ENCODE measurements around the gene NTN3. TPM values are rescaled to one million over a fixed set of nuclear protein-coding genes. Genes with fewer than 3 reads are reported as not detected.
A peak's percentile ranks its signal among the peaks of the same experiment; 100 is the strongest.

NTN3 gene
- total and polyA plus RNA-seq, 2 experiments from 2014 or later = 1.6 to 20.5 TPM

DNA sequence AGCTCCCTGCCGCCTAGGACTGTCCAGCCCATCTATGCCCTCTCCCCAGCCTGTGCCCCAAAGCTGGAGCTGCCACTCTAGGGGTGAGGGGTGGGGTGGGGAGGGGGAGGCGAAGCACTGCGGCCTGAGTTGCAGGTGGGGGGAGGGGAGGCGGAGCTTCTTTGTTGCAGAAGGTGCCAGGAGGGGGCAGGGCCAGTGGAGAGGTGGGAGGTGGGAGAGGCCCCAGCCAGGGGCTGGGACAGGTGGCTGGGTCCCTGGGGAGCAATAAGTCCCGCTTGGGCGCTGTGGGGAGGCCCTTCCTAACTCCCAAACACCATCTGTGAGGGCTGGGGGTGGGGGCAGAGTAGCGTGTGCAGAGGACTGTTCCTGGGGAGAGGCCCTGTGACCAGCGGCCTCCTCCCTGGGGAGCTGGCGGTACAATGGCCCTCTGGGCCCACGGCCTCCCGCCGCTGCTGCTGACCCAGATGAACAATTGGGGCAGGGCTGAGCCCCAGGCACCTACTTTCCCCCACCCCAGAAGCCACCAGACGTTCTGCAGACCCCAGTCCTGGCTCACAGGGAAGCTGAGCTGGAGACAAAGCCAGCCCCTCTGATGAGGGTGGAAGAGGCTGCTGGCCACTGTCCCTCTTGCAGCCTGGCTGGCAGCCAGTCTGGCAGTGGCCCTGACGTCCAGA is 2.2 kb upstream of the NTN3 start:
- no peaks in the 10 kb centered on the region for H3K36me3 ChIP-seq
- H3K27me3 ChIP-seq = no peaks in the 10 kb centered on the region
- no peak overlapping the region for H3K4me3 ChIP-seq
- H3K4me1 ChIP-seq (ENCODE audit: low read depth) = peaks cover 38% of the 10 kb centered on the region
- TF ChIP-seq, protein P1, sequence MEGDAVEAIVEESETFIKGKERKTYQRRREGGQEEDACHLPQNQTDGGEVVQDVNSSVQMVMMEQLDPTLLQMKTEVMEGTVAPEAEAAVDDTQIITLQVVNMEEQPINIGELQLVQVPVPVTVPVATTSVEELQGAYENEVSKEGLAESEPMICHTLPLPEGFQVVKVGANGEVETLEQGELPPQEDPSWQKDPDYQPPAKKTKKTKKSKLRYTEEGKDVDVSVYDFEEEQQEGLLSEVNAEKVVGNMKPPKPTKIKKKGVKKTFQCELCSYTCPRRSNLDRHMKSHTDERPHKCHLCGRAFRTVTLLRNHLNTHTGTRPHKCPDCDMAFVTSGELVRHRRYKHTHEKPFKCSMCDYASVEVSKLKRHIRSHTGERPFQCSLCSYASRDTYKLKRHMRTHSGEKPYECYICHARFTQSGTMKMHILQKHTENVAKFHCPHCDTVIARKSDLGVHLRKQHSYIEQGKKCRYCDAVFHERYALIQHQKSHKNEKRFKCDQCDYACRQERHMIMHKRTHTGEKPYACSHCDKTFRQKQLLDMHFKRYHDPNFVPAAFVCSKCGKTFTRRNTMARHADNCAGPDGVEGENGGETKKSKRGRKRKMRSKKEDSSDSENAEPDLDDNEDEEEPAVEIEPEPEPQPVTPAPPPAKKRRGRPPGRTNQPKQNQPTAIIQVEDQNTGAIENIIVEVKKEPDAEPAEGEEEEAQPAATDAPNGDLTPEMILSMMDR (IDR thresholded peaks at IDR 0.05; ENCODE audit: low read depth, low read length) = no peak
- H3K9me3 ChIP-seq (ENCODE audit: low read depth) = no peaks in the 10 kb centered on the region
- DNase-seq (ENCODE audit: low read depth in 1 of 2, low spot score in 1 of 2) = no peak
- H3K27ac ChIP-seq = no peak overlapping the region

DNA sequence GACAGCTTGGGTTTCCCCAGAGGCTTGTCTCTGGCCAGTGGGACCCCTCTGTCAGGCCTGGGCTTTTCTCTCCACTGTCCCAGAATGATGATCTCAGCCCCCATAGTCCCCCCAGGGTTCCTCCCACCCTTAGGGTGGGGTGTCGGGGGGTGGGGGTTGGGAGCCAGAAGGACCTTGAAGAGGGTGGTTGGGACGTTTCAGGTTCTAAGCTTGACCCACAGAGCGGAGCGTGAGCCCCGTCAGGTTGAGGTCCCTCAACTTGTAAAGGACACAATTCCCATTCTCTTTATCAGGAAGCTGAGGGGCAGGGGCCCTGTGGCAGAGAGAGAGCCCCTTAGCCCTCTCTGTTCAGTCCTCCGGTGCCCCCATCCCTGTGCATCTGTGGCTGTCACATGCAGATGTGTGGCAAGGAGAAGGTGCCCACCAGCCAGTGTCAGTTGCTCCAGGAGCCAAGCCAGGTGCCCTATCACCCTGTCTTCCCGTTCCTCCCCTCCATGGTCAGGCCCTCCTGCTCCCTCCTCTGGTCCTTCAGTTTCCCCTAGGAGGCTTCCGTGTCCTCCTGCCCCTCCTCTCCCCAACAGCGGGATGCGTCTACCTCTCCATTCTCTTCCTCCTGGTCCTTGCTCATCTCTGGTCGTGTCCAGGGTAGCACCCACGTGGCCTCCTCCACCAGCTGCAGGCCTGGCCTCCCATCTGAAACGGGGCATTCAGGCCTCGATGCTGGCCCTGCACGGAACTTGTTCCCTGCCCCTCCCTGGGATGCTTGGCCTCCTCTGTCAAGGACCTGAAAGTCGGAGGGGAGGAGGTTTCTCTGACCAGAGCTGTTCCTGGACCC is 1.5 kb upstream of the NTN3 start:
- TF ChIP-seq, protein P1 (IDR thresholded peaks at IDR 0.05; ENCODE audit: low read depth, low read length) = no peak
- no peak overlapping the region for H3K27ac ChIP-seq
- H3K36me3 ChIP-seq = no peaks in the 10 kb centered on the region
- no peaks in the 10 kb centered on the region for H3K9me3 ChIP-seq (ENCODE audit: low read depth)
- no peak overlapping the region for H3K4me3 ChIP-seq
- no peak for DNase-seq (ENCODE audit: low read depth in 1 of 2, low spot score in 1 of 2)
- H3K4me1 ChIP-seq (ENCODE audit: low read depth) = peaks cover 38% of the 10 kb centered on the region
- H3K27me3 ChIP-seq = no peaks in the 10 kb centered on the region

DNA sequence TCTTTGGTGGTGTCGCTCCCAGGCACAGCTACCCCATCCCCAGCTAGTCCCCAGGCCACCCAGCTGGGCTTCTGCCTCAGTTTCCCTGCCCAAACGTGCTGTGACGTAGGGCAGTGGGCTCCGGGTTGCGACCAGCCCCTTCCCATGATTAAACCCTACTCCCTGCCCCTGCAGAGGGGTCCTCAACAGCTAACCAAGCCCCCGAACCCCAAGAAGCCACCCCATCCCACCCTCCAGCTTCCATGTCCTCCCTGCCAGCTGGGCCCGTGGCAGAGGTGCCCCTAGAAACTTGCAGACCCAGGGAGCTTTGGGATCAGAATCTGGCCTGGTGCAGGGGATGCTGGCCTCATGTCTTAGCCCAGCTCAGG is 879 bp upstream of the NTN3 start:
- Histone ChIP-seq H3K36me3 (no peaks in the 10 kb centered on the region), H3K9me3 (ENCODE audit: low read depth) (no peaks in the 10 kb centered on the region), H3K27ac (no peak overlapping the region), H3K27me3 (no peaks in the 10 kb centered on the region), H3K4me1 (ENCODE audit: low read depth) (peaks cover 38% of the 10 kb centered on the region), H3K4me3 (no peak overlapping the region)
- DNase-seq (ENCODE audit: low read depth in 1 of 2, low spot score in 1 of 2) = no peak
- TF ChIP-seq, protein P1 (IDR thresholded peaks at IDR 0.05; ENCODE audit: low read depth, low read length) = no peak

DNA sequence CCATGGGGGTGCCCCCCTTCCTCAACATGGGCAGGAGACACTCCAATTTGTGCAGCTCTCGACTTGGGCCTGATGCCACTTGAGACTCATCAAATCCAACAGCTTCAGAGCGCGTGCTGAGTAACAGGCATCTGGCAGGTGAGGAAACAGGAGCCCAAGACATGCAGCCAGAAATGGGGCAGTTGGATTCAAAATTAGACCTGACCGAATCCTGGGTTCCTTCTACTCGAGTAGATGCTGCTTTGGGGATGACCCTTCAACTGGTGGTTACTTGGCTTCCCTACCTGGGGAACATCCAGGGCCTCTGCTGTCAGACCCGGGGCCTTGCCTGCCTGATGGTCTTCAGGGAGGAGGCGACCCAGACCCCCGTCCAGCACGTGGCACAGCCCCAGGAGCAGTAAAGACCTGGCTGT is 488 bp upstream of the NTN3 start:
- H3K4me3 ChIP-seq = peak overlapping the region; percentile 30
- peaks cover 39% of the 10 kb centered on the region for H3K4me1 ChIP-seq (ENCODE audit: low read depth)
- H3K27me3 ChIP-seq = peaks cover under 1% of the 10 kb centered on the region

DNA sequence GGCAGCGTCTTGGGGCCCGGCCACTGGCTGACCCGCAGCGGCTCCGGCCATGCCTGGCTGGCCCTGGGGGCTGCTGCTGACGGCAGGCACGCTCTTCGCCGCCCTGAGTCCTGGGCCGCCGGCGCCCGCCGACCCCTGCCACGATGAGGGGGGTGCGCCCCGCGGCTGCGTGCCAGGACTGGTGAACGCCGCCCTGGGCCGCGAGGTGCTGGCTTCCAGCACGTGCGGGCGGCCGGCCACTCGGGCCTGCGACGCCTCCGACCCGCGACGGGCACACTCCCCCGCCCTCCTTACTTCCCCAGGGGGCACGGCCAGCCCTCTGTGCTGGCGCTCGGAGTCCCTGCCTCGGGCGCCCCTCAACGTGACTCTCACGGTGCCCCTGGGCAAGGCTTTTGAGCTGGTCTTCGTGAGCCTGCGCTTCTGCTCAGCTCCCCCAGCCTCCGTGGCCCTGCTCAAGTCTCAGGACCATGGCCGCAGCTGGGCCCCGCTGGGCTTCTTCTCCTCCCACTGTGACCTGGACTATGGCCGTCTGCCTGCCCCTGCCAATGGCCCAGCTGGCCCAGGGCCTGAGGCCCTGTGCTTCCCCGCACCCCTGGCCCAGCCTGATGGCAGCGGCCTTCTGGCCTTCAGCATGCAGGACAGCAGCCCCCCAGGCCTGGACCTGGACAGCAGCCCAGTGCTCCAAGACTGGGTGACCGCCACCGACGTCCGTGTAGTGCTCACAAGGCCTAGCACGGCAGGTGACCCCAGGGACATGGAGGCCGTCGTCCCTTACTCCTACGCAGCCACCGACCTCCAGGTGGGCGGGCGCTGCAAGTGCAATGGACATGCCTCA is 773 bp downstream of the NTN3 start:
- Histone ChIP-seq H3K4me1 (ENCODE audit: low read depth) (peaks cover 41% of the 10 kb centered on the region), H3K36me3 (no peaks in the 10 kb centered on the region), H3K27ac (no peak overlapping the region), H3K27me3 (peaks cover 13% of the 10 kb centered on the region), H3K9me3 (ENCODE audit: low read depth) (no peaks in the 10 kb centered on the region), H3K4me3 (peak overlapping the region; percentile 30)
- DNase-seq (ENCODE audit: low read depth in 1 of 2, low spot score in 1 of 2) = no peak
- TF ChIP-seq, protein P1 (IDR thresholded peaks at IDR 0.05; ENCODE audit: low read depth, low read length) = no peak

More for the DNA sequence above, 488 bp upstream of the NTN3 start:
- no peak overlapping the region for H3K27ac ChIP-seq
- DNase-seq (ENCODE audit: low read depth in 1 of 2, low spot score in 1 of 2) = no peak
- H3K9me3 ChIP-seq (ENCODE audit: low read depth) = no peaks in the 10 kb centered on the region
- no peaks in the 10 kb centered on the region for H3K36me3 ChIP-seq
- TF ChIP-seq, protein P1 (IDR thresholded peaks at IDR 0.05; ENCODE audit: low read depth, low read length) = no peak
